HCT116 (cell line): Measurements from ENCODE around the gene CIROP. TPM values are rescaled to one million over a fixed set of nuclear protein-coding genes. Genes with fewer than 3 reads are reported as not detected.

Experiments used
- ATAC-seq: fragments of 200-7000 bp; cut with Tn5 transposase; 2 replicates; pipeline ENCODE4 v1.9.1; 2020; ENCODE audit warnings: mild to moderate bottlenecking, moderate library complexity
- BruUV-seq: library from RNA; stranded (reverse); fragments of 400-500 nt; replicated peaks from 2 replicates; lab custom pipeline; 2021; lab: Mats Ljungman, UMichigan
- CTCF ChIA-PET: fragments of 300-600 bp; sonication (Branson Sonifier 250); formaldehyde crosslinking; loops from one replicate; lab custom pipeline; 2021; ENCODE audit warnings: antibody characterized with exemption; lab: Charles Lee
- POLR2A ChIA-PET: fragments of 300-600, 350-600 bp; sonication (Branson Sonifier 250); formaldehyde crosslinking; loops from one replicate; lab custom pipeline; 2021; ENCODE audit warnings: antibody characterized with exemption; lab: Charles Lee
- RAD21 ChIA-PET, 2 experiments: fragments of 300-600 bp; sonication (Branson Sonifier 250); formaldehyde crosslinking; loops; one replicate each; lab custom pipeline; 2023; ENCODE audit warnings: low total read pairs in 2 of 2; ENCODE audit not compliant: uncharacterized antibody in 2 of 2, unreplicated experiment in 2 of 2, low non-redundant PET in 1 of 2; lab: Charles Lee
- DNase-seq: peaks from one replicate; pipeline ENCODE4 v3.0.0-alpha.2; 2010; ENCODE audit warnings: low read depth, low spot score
- H2AFZ ChIP-seq: fragments of 200-600 bp; shearing (Covaris generic), sonication (generic); 2 replicates; pipeline ENCODE4 v1.6.1; 2017; ENCODE audit warnings: low read depth, mixed run types, mixed read lengths, antibody characterized with exemption, low read length; ENCODE audit not compliant: poor library complexity, severe bottlenecking
- H3K27ac ChIP-seq: 2 replicates; pipeline ENCODE4 v1.5.1; 2012; ENCODE audit warnings: low read depth, low read length
- H3K27me3 ChIP-seq: fragments of 200-600 bp; sonication (generic); 2 replicates; pipeline ENCODE4 v1.6.1; 2016; ENCODE audit warnings: mixed run types, low read length, mixed read lengths; ENCODE audit not compliant: insufficient read depth
- H3K36me3 ChIP-seq, 2 experiments: fragments of 200-500 bp in 1 of 2; fragments of 200-600 bp in 1 of 2; sonication (Bioruptor generic) in 1 of 2; sonication (generic) in 1 of 2; 2 replicates each; pipeline versions ENCODE4 v1.5.1 to v1.6.1; 2014 to 2016; ENCODE audit warnings: low read length in 2 of 2, inconsistent platforms in 1 of 2, mixed read lengths in 1 of 2, mixed run types in 1 of 2; ENCODE audit not compliant: insufficient read depth in 2 of 2, control insufficient read depth in 1 of 2
- H3K4me1 ChIP-seq, 2 experiments: fragments of 200-600 bp in 1 of 2; sonication (generic) in 1 of 2; 2 replicates each; pipeline versions ENCODE4 v1.5.1 to v1.6.1; 2012 to 2017; ENCODE audit warnings: low read length in 2 of 2, inconsistent platforms in 1 of 2, mild to moderate bottlenecking in 1 of 2, mixed read lengths in 1 of 2, mixed run types in 1 of 2, moderate library complexity in 1 of 2; ENCODE audit not compliant: insufficient read depth in 2 of 2, control insufficient read depth in 1 of 2
- H3K4me2 ChIP-seq: fragments of 200-600 bp; sonication (generic); 2 replicates; pipeline ENCODE4 v1.6.1; 2017; ENCODE audit warnings: mixed run types, low read length, mixed read lengths
- H3K4me3 ChIP-seq, 2 experiments: fragments of 200-600 bp in 1 of 2; sonication (generic) in 1 of 2; replicated peaks in 1 of 2; 2 replicates each; pipeline ENCODE4 v1.5.1; 2011 to 2016; ENCODE audit warnings: low read length in 2 of 2, control low read depth in 1 of 2, low read depth in 1 of 2, mild to moderate bottlenecking in 1 of 2, mixed read lengths in 1 of 2, mixed run types in 1 of 2
- H3K79me2 ChIP-seq: fragments of 200-600 bp; sonication (generic); 2 replicates; pipeline ENCODE4 v1.6.1; 2017; ENCODE audit warnings: mild to moderate bottlenecking, mixed run types, low read length, moderate library complexity, mixed read lengths; ENCODE audit not compliant: insufficient read depth
- H3K9ac ChIP-seq: fragments of 200-600 bp; sonication (generic); 2 replicates; pipeline ENCODE4 v1.6.1; 2016; ENCODE audit warnings: low read length, mixed read lengths
- H3K9me2 ChIP-seq: fragments of 200-600 bp; sonication (generic), shearing (Covaris generic); 2 replicates; pipeline ENCODE4 v1.6.1; 2017; ENCODE audit warnings: mixed run types, mild to moderate bottlenecking, moderate library complexity; ENCODE audit not compliant: insufficient read depth
- H3K9me3 ChIP-seq, 2 experiments: fragments of 200-500 bp in 1 of 2; fragments of 200-600 bp in 1 of 2; sonication (Bioruptor generic) in 1 of 2; sonication (generic) in 1 of 2; 2 replicates each; pipeline ENCODE4 v1.6.1; 2014 to 2017; ENCODE audit warnings: low read length in 2 of 2, mixed read lengths in 2 of 2, inconsistent platforms in 1 of 2, low read depth in 1 of 2, mild to moderate bottlenecking in 1 of 2, mixed run types in 1 of 2, moderate library complexity in 1 of 2; ENCODE audit not compliant: control insufficient read depth in 1 of 2, insufficient read depth in 1 of 2
- H4K20me1 ChIP-seq: fragments of 200-600 bp; sonication (generic), shearing (Covaris generic); 2 replicates; pipeline ENCODE4 v1.6.1; 2017; ENCODE audit warnings: mixed run types, mild to moderate bottlenecking, moderate library complexity; ENCODE audit not compliant: insufficient read depth
- CBX3 ChIP-seq: IDR thresholded peaks from 2 replicates; pipeline ENCODE4 v1.6.1; 2012; ENCODE audit warnings: low read depth
- EZH2 ChIP-seq: fragments of 200-600 bp; sonication (generic); IDR thresholded peaks from 2 replicates; pipeline ENCODE4 v1.6.1; 2017; ENCODE audit warnings: antibody characterized with exemption, mixed run types
- EZH2phosphoT487 ChIP-seq: fragments of 200-600 bp; IDR thresholded peaks from 2 replicates; pipeline ENCODE4 v1.6.1; 2018; ENCODE audit warnings: antibody characterized with exemption, borderline replicate concordance
- SP1 ChIP-seq: IDR thresholded peaks from 2 replicates; pipeline ENCODE4 v1.6.1; 2012; ENCODE audit warnings: low read depth
- TCF7L2 ChIP-seq: IDR thresholded peaks from 2 replicates; pipeline ENCODE4 v1.7.0; 2011; ENCODE audit warnings: borderline replicate concordance, inconsistent platforms; ENCODE audit not compliant: insufficient read depth, insufficient read length; ENCODE audit errors: extremely low read depth
- YY1 ChIP-seq: IDR thresholded peaks from 2 replicates; pipeline ENCODE4 v1.6.1; 2011; ENCODE audit warnings: low read length, low read depth, moderate library complexity, mild to moderate bottlenecking; ENCODE audit not compliant: insufficient replicate concordance; ENCODE audit errors: extremely low read depth
- ZBTB33 ChIP-seq: IDR thresholded peaks from 2 replicates; pipeline ENCODE4 v1.6.1; 2011; ENCODE audit warnings: mild to moderate bottlenecking, low read length, moderate library complexity; ENCODE audit not compliant: insufficient replicate concordance; ENCODE audit errors: extremely low read depth
- intact Hi-C: fragments of 100-400 bp; cut with micrococcal nuclease; formaldehyde crosslinking; loops from 2 replicates; pipeline ENCODE4 v1.10.0; 2022
- total RNA-seq: library from RNA; stranded (reverse); gene quantifications from one replicate; pipeline ENCODE4 v1.2.1, GENCODE V29; 2021; ENCODE audit not compliant: unreplicated experiment

Gene CIROP
- total RNA-seq, 1 experiment from 2014 or later = not detected

DNA sequence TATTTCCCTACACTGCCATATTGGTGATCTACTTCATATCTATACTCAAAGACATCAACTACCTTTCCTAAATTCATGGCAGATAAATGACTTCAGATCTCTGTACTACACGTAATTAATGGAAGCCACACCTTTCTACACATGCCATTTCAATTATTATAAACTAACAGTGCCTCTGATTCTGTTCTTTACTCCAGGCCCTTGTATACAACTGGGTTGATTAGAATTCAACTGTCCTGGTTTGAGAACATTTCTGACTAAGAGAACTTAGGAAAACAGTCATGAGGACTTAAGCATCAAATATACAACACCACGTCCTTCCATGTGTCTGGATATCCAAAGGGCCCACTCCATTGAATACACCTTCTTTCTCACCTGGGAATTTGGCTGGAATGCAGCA is 11.7 kb downstream of the CIROP start:
- peaks cover 38 to 46% of the 10 kb centered on the region in 2 experiments for H3K36me3 ChIP-seq
- peak overlapping the region; percentile 95; the same call in 1 of the 2 replicates for H3K4me2 ChIP-seq
- no peaks in the 10 kb centered on the region for H3K9me2 ChIP-seq
- no TSS peak for BruUV-seq
- H3K9ac ChIP-seq = no peak overlapping the region
- no peak overlapping the region for H2AFZ ChIP-seq
- DNase-seq (no peak), ATAC-seq (no peak)
- RAD21 ChIA-PET = no interaction called here
- TF ChIP-seq EZH2 = no peak
- TF ChIP-seq CBX3 = no peak
- no peak for TF ChIP-seq YY1
- H3K27ac ChIP-seq = no peak overlapping the region
- H4K20me1 ChIP-seq = peaks cover 6% of the 10 kb centered on the region; the same call in 1 of the 2 replicates
- H3K4me1 ChIP-seq = peaks cover 6 to 12% of the 10 kb centered on the region in 2 experiments; a peak in 2 of 4 replicates
- intact Hi-C loops = no loop called here
- POLR2A ChIA-PET = no interaction called here
- no peaks in the 10 kb centered on the region for H3K9me3 ChIP-seq
- H3K4me3 ChIP-seq = no peak overlapping the region
- H3K79me2 ChIP-seq = peaks cover 88% of the 10 kb centered on the region
- no peaks in the 10 kb centered on the region for H3K27me3 ChIP-seq
- CTCF ChIA-PET = interaction anchor here (1.2 kb wide), 1 partner anchor 16 kb away, joined by 4 read pairs; no protein-coding TSS in a partner anchor

DNA sequence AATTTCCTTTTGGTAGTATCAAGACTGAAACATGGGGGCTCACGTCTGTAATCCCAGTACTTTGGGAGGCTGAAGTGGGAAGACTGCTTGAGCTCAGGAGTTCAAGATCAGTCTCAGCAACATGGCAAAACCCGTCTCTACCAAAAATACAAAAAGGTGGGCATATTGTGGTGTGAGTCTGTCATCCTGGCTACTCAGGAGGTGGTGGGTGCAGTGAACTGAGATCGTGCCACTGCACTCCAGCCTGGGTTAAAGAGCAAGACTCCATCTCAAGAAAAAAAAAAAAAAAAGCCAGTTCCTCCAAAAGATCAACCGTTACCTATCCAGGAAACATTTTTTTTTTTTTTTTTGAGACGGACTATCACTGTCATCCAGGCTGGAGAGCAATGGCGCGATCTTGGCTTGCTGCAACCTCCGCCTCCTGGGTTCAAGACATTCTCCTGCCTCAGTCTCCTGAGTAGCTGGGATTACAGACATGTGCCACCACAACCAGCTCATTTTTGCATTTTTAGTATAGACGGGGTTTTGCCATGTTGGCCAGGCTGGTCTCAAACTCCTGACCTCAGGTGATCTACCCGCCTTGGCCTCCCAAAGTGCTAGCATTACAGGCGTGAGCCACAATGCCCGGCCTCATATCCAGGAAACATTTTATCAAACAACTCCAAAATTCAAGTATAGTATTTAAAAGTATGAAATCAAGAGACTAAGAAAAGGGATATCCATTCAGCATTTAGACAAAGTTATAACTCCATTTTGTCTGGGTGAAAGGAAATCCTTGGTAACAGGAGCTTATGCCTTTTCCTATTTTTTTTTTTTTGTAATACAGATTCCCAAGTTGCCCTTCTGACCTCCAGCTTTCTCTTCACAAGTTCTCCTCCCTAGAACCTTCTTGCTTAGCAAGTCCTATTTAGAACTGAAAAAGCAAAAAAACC is 13.2 kb downstream of the CIROP start:
- TF ChIP-seq ZBTB33 = no peak
- no peak for TF ChIP-seq EZH2phosphoT487
- no peak for TF ChIP-seq SP1
- no peak for TF ChIP-seq TCF7L2
- Histone ChIP-seq H3K9me2 (no peaks in the 10 kb centered on the region), H3K36me3 (peaks cover 46 to 47% of the 10 kb centered on the region in 2 experiments), H2AFZ (no peak overlapping the region), H3K4me3 (no peak overlapping the region), H3K27me3 (no peaks in the 10 kb centered on the region), H3K27ac (no peak overlapping the region), H3K79me2 (peaks cover 81% of the 10 kb centered on the region), H3K4me2 (no peak overlapping the region), H3K4me1 (peaks cover 5 to 11% of the 10 kb centered on the region in 2 experiments; a peak in 2 of 4 replicates), H3K9me3 (no peaks in the 10 kb centered on the region), H3K9ac (no peak overlapping the region), H4K20me1 (peaks cover 6% of the 10 kb centered on the region; the same call in 1 of the 2 replicates)
- intact Hi-C loops = no loop called here
- ATAC-seq (no peak), DNase-seq (no peak)
- no TSS peak for BruUV-seq
- ChIA-PET CTCF (interaction anchor here (1.0 to 3.1 kb wide), 3 partner anchors 14 to 29 kb away, joined by 3 to 9 read pairs (median 4); no protein-coding TSS in a partner anchor), POLR2A (no interaction called here), RAD21 (no interaction called here)
